ELF-1 (cell line): ENCODE measurements around the gene PAQR4.
"Not testable (repeated sequence)": the region's sequence is repeated elsewhere in the genome, so short reads cannot be mapped to it uniquely, and the experiment has no call there.

Source experiments
- DNase-seq: peaks from one replicate; pipeline ENCODE4 v3.0.0-alpha.2; 2016; ENCODE audit warnings: low read depth, low spot score

The PAQR4 gene

DNA sequence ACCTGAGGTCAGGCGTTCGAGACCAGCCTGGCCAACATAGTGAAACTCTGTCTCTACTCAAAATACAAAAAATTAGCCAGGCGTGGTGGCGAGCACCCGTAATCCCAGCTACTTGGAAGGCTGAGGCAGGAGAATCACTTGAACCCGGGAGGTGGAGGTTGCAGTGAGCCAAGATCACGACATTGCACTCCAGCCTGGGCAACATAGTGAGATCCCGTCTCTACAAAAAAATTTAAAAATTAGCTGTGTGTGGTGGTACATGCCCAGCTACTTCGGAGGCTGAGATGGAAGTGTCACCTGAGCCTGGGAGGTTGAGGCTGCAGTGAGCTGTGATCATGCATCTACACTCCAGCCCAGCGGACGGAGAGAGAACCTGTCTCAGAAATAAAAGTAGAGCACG, 25.4 kb upstream of the PAQR4 start:
- not testable (repeated sequence) for DNase-seq

DNA sequence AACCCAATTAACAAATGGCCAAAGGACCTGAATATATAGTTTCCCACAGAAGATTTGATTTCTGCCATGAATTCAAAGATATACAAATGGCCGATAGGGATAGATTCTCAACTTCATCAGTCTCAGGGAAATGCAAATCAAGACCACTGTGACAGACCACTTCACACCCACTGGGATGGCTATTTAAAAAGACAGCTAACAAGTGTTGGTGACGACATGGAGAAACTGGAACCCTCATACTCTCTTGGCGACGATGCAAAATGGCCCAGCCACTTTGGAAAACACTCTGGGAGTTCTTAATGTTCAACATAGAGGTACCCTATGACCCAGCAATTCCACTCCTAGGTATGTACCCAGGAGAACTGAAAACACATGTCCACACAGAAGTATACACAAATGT, 22.5 kb upstream of the PAQR4 start:
- no peak for DNase-seq

DNA sequence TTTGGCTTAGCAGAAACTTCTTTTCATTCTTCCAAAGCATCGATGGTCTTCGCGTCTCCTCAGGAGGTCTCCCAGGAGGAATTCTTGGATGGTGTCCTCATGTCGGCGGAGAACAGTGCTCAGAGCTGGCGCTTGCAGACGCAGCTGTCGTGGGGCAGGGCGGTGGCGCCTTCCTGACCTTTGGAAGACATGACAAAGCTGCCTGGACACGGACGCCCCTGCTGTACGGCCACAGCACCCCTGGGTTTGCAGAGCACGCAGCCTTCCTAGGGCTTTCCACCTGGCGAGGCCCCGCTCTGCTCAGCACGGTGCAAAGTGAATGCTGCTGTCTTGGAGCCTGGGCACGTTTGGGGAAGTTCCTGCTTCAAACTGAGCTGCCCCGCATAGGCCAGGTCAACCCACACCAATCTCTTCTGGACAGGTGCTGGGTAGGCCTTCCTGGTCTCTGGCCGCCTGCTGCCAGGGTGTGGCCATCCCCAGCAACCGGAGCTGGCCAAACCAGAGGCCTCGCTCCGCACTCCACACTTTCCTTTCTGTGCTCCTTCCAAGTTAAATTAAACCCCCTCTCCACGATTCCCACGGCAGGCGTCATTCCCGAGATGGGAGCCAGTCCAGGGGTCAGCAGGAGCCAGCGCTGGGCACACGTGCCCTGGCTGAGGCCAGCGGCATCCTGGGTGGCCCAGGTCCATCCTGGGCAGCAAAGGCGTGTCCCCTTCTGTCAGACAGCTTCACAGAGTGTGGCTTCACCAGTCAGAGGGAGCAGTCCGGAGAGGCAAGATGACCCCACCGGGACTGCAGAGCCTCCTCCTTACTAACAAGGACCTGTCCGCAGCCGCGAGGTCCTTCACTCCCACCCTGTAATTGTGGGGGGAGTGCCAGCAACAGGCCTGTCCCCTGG, 20.1 kb upstream of the PAQR4 start:
- no peak for DNase-seq

DNA sequence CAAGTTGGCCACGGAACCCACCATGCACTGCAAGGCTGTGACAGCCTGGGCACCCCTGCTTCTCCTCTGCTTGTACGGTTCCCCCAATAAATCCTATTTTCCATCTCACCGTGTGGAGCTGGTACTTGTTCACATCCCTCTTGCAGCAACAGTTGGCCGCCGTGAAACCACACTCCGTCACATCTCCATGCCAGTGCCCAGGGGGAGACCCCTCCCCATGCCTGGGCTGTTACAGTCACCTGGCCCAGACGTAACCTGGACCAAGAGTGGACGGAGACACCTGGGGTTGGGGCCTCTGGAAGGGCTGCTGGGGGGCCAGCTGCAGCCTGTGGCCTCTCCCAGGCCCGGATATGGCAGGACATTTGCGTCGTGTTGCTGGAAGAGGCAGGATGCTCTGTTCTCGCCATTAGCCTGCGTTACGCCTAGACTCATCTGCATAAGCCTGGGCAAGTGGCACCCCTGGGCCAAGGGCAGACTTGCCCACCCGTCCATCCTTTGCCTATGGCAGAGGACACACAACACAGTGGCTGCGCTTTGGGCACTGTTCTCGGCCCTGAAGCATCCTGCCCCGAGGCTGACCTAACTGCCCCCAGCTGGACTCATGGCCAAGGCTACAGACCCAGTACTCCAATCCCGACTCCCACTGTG, 19.3 kb upstream of the PAQR4 start:
- DNase-seq = no peak

DNA sequence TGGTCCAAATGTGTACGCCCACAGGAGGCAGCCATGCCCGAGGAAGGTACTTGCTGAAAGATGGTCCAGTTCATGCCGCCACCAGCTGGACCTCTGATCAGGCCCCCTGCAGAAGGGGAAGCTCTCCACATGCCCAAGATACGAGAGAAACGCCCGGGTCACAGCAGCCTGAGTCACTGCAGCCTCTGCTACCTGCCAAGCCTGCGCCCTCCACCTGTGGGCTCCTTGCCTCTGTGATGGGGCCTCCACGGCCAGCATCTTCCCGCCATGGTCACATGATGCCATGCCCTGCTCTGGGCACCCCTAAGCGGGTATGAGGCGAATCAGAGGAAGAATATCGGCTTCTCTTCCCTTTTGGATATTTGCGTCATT, 18.8 kb upstream of the PAQR4 start:
- DNase-seq = no peak

DNA sequence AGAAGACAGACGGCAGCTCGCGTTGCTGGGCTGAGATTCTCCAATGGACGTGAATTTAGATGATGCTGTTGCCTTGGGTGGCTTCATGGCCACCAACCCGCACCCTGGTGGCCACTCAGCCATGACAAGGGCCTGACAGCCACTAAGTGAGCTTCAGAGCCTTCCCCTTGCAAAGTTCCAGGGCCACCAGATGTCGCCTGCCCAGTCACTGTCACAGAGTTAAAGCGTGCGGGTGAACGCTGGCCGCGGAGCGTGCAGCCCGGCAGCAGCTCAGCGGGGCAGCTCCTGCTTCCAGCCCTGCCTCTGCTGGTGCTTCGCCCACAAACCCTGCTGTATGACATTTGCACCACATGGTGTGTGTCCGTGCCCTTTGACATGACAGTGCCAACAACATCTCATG, 18.4 kb upstream of the PAQR4 start:
- no peak for DNase-seq

DNA sequence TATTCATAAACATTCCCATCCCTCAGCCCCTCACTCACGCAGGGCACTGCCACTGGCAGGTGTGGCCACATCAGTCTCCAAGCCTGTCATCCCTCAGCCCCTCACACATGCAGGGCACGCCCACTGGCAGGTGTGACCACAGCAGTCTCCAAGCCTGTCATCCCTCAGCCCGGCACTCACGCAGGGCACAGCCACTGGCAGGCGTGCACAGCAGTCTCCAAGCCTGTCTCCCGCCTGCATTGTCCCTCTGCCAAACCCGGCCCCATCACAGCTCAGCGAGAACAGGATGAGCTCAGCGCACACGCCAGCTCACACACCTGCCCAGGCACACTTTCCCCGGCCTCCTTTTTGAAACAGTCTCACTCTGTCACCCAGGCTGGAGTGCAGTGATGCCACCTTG, 16.5 kb upstream of the PAQR4 start:
- DNase-seq = no peak

DNA sequence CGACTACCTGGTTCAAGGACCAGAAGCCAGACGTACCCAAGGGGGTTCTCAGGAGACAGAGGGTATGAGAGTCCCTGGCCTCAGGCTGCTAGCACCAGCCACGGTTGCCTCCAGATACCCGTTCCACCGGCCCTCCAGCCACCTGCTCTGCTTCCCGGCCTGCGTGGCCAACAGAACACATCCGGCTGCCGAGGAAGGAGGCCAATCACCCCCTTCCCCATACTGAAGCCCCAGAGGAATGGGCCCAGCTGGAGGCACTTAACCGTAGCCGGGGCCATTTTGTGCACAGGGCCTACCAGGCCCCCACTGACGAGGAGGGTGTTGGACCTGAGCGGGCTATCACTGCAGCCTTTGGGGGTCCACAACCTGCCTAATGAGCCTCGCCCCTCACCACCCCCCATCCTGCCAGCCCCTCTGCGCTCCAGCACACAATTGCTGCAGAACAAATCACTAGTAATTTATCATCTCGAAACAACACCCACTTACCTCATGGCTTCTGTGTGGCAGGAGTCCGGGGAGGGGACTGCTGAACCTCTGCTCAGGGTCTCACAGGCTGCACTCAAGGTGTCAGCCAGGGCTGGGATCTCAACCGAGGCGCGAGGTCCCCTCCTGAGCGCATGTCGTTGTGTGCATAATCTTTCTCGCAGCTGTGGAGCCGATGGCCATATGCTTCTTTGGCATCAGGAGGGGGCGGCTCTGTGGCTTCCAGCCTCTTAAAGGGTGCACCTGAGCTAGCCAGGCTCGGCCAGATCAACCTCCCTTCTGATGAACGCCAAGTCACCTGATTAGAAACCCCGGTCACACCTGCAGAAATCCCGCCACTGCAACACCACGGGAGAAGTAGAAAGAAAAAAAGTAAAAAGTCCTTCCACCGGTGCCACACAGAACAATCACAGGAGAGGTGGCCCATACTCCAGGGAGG, 15.2 kb upstream of the PAQR4 start:
- DNase-seq = no peak

DNA sequence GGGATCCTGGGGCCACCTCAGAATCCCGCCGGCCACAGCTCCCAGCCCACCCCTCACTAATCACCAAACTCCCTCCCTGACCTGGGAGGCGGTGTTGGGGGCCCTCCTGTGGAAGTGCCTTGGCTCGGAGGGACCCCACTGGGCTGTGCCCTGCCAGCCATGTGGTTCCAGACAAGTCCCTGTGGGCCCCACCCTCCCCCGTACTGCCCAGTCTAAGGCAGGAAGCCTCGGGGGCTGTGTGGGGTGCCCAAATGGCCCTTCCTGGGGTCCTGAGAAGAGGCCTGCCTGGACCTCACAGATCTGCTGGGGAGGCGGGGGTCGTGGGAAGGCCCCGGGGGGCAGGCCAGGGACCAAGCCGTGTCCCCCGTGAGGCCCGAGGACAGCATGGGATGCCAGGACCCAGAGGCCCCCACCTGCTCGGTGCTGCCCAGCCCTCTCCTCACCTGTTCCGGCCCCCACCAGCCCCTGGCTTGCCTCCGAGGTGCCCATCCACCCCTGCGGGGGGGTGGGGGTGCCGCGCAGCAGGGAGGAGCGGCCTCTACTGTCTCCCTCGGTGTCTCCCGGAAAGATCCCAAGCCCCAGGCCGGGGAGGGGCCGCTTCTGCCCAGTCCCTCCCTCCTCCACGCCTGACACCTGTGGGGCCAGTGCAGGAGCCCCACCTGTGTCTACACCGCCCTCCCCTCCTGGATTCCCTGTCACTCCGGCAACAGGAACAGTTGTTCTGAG, 14.3 kb upstream of the PAQR4 start:
- DNase-seq = no peak

DNA sequence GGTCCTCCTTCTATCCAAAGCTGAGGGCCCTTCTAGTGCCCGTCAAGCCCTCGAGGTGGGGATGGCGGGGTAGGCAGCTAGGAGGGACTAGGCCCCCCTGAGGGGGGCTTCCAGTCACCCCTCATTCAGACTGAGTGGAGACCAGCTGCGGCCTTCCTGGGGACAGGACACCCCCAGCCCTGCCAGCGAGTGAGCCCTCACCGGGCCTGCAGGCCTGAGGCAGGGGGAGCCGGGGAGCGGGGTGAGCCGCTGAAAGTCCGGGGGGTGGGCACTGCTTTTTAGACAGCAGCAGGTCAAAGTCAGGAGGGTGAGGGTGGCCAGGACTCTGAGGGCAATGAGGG, 13.7 kb upstream of the PAQR4 start:
- DNase-seq = no peak

DNA sequence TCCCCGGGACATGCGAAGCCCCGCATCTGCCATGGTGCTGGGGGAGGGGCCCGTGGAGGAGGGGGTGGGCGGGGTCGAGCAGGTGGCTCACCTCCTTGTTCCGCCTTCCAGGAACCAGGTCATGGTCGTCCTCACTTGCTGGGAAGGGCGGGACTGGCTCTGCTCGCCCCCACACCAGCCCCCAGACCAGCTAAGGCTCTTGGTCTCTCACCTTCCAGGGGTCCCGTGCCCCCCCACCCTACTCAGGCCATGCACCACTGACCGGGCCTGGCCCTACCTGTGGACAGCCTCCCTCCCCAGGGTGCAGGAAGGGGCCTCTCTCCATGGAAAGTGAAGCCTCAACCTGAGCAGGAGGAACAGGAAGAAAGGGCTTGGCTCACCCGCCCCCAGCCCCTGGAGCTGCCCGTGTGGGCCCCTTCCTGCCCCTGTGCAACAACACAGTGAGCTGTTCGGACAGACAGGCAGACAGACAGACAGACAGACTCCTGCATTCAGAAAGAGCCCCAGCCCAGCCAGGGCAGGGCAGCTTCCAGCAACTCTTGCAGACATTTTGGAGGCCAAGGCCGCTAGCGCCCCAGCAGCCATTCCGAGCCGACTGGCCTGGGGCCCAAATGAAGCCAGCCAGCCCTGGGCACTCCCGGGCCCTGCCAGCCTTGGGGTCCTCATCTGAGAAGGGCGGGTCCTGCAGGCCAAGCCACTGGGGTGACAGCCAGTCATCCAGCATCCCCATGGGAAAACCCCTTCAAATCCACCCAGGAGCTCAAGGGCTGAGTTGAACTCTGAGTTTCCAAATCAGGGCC, 13.2 kb upstream of the PAQR4 start:
- no peak for DNase-seq

DNA sequence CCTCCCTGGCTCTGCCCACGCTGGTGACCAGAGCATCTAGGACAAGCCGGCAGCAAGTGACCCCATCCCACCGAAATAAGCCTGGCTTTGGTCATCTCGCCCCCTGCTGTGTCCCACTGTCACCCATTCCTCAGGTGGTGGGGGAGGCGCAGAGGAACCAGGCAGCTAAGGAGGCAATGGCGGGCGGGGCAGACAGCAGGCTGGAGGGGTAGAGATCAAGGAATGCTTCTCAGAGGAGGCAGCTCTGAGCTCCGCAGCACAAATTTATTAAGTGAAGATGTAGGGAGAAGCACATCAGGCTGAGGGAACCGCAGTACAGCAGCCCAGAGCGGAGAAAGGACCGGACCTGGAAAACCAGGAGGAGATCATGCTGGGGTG, 12.6 kb upstream of the PAQR4 start:
- no peak for DNase-seq

DNA sequence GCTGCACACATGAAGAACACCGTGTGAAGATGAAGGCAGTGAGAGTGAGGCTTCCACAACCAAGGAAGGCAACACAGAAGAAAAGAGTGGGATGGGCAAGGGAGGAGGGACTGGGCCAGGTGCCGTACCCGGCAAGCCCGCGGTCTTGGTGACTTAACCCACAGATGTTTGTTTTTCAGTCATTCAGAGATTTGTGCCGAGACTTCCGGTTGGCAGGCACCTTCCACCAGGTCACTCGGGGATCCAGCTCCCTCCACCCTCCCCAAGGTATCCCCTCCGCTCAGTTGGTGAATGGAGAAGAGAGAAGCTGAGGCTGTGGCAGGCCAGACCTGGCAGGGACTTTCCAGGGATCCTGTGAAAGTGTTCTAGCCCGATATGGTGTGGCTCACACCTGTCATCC, 9.9 kb upstream of the PAQR4 start:
- DNase-seq = no peak

DNA sequence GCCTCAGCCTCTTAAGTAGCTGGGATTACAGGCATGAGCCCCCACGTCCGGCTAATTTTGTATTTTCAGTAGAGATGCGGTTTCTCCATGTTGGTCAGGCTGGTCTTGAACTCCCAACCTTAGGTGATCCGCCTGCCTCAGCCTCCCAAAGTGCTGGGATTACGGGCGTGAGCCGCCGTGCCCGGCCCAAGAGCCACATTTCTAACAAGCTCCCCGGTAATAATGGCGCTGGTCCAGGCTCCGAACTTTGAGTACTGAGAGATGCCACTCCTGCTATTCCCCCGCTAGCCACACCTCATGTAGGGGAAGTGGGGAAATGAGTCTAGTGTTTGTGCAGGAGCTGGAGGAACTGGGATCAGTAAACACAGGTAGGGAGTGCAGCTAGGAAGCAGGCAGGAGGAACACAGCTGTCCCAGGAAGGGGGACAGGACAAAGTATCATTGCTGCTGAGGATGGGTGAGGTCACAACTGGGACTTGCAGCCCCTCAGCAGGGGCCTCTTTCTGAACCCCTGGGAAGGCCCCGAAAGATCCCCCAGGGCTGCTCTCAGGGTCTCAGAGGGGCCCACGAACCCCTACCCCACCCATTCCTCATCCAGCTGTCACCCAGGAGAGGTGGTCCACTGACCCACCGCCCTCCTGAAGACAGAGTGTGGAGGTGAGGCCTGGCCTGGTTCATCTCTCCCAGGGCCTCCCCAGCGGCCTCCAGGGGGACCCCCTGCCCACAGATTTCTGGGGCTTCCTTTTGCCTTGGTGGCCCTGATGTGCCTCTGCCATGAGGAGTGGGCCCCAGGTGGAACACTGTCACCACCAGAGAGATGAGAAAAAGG, 8.8 kb upstream of the PAQR4 start:
- no peak for DNase-seq

DNA sequence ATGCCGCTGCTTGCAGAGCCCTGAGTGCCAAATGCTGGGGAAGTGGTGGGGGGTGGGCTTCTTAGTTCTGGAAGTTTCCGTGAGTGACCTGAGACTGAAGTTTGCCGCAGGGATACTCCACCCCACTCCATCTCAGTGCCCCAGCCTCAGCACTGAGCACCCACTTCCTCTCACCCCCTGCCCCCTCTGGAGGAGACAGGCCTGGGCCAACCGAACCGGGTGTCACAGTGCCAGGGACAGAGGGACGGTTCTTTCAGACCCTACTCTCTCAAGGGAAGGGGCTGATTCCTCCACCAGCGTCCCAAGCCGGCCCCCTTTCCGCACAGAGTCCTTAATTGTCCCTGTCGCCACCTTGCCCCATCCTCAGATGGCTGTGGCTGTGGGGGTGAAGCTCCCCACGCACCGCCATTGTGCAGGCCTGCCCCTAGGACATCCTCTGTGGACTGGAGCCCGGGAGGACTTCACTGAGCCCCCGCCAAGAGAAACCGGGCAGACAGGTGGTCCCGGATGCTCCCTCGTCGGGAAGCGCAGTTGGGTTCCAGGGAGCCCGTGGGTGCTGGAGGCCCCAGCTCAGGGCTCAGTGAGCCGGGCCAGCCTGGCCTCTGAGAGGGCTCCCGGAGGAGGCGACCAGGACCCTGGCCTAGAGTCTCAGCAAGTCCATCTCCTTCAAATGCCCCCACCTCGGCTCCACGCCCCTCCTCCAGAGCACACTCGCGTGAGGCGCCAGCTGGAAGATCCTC, 6.6 kb upstream of the PAQR4 start:
- no peak for DNase-seq

DNA sequence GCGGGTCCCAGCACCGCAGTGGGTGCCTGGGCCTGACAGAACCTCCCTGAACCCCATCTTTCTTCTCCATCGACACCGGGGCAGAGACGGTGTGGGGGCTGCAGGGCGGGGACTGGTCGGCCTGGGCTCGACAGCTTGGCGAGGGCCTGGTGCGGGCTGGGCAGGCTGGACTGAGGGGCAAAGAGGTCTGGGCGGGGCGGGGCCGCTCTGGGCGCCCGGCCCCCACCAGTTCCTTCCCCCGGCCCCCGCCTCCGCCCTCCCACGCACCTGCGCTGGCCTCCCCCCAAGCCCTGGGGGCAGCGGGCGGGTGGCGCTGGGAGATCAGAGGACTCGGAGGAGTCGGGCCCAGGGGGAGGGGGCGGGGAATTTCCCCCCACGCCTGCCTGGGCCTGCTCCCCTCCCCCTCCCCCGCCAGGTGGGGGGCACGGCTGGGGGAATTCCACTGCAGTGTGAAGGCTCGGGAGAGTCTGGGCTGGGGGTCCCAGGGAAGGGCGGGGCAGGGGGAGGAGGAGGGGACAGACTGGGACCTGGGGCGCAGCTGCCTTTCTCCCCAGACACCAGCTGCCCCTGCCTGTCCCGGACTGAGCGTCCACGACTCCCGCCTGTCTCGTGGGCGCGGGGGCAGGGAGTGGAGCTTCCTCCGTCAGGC, 6.0 kb upstream of the PAQR4 start:
- no peak for DNase-seq

DNA sequence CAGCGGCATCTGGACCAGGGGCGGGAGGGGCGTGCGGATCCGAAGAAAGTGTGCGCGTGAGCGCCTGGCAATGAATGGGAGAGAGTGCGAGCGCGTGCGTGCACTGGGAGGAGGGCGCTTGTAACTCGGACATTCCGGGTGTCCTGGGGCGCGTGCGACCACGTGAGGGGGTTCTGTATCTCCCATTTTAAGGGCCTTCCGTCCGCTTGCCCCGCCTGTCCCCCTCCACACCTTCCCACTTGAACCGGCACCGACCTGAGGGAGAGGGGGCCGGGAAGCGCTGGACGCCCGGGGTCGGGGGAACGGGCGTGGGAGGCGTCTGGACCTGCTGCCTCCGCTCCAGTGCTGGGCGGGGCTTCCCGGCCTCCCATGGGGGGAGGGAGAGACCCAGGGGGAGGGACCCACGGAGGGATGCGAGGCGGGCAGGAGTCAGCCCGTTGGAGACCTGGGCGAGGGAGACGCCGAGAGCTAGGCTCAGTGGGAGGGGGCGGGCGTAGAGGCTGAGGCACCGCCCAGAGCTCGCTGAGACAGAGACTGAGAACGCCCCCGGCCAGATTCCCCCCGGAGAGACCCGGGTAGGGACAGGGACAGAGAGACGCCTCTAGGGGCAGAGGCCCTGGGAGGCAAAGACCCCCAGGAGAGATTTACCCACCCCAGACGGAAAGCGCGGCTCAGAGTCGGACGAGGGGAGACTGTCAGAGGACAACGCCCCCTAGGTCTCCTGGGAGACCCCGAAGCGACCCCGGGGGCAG, 5.2 kb upstream of the PAQR4 start, which contains the start of gene KREMEN2:
TSS of gene KREMEN2 (plus strand) at position 553 of the 752 bp plus-strand sequence. CDS start 246 bp downstream, outside the sequence.
- DNase-seq = peak; percentile 92
